GM21737 (cell line): ENCODE measurements around the gene PRUNE2.
"Not testable (repeated sequence)": the region's sequence is repeated elsewhere in the genome, so short reads cannot be mapped to it uniquely, and the experiment has no call there.

Experiments
- ATAC-seq: cut with Tn5 transposase; IDR thresholded peaks from one replicate; pipeline ENCODE4 v1.9.1; 2021; ENCODE audit warnings: mild to moderate bottlenecking, moderate library complexity; ENCODE audit not compliant: unreplicated experiment

PRUNE2 gene

DNA sequence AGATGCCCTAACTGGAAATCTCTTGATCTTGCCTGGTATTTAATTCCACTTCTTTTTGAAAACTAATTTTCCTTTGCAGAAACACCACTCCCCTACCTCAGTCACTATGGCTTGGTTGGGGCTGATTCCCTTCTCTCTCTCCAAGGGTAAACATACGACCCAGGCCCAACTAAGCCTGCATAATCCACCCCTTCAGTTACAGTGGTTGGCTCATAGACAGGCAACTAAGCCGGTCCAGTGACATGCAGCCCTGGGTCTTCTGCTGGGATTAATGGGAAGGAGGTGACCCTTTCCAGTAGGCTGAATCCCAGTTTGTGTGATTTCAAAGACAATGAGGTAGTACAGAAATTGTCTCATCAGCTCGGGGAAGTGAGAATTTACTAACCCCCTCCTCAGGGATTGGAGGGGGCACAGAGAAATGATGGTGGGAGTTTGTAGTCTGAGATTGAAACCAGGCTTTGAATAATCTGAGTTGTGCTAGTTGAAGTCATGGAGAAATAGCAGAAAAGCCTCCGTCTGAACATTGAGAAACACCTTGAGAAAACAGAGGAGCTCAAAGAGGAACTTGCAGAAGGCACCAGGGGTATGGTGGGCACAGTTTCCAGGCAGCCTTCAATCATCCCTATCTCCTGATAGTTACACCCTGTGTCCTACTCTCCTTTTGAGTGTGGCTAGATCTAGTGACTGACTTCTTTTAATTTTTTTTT is 298.0 kb downstream of the PRUNE2 start:
- ATAC-seq: no peak

DNA sequence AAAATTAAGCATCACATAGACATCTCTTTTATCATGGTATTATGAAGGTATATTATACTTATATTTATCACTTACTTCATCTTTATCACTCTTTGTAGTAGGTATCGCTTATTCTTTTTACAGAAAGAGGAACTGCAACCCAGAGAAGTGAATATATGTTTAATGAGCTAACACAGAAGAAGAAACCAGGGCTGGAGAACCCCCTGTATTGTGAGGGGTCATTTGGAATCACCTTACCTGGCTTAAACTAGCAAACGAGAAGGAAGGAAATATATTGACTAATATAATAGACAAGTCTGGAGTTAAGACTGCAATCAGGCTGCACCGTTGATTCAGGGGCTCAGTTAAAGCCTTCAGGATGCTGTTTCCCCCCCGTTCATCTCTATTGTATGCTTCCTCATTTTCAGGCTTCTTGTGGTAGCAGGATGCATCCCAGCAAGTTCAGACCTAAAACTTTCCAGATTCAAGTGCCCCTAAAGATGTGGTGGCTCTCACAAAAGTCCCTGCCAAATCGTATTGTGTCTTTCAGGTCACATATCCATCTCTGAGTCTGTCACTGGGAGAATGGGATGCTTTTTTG is 300.5 kb downstream of the PRUNE2 start:
- peak; percentile 76 for ATAC-seq

DNA sequence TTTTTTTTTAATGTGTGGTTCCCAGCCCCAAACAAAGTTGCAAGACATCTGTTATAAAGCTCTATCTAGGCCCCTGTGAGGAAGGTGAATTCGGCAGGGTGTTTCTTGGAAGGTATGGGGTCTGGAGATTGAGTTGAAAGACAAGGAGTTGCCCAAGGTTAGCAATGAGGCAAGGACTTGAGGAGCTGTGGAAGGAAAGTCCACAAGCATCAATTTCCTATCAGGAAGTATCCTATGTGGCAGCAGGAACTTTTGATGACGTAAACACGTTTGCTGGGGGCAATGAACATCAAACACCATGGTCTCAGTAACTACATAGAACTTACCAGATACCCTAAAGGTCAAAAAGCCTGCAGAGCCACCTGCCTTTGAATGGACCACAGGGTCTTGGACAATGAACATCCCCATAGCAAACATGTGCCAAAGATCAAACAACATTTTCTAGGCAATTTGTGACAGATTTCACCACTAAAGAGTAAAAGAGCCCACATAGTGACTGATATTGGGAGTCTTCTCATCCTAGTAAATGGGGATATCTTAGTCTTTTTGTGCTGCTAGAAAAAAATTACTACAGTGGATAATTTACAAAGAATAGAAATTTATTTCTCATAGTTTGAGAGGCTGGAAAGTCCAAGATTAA is 301.9 kb downstream of the PRUNE2 start:
- ATAC-seq: no peak

DNA sequence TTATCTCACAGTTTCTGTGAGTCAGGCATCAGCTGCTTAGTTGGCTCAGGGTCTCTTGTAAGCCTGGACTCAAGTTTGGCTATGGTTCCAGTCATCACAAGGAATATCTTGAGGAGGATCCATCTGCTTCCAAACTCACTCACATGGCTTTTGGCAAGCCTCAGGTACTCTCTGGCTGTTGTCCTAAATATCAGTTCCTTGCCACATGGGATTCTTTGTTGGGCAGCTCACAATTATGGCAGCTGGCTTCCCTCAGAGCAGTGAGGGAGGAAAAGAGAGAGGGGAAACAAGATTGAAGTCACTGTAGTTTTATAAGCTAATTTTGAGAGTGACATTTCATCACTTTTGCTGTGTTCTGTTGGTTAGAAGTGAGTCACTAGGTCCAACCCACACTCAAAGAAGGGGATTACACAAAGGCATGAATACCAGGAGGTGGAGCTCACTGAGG is 302.4 kb downstream of the PRUNE2 start:
- no peak for ATAC-seq

DNA sequence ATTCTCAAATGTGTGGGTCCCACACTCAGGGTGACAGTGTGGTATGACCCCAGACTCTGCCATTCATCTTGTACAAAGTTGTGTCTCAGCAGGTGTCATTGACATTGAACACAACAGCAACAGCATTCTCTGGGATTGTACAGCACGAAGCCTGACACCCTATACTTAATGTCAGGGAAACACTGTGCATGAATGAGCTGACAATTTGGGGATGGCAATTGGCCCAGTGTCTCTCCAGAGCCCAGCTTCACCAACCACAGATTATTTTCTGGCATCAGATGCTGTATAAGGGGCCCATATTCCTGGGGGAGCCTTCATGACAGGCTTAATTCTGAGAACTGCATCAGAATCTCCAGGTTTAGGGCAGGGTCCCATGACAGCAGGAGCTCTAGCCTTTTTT is 303.7 kb downstream of the PRUNE2 start:
- ATAC-seq: no peak

DNA sequence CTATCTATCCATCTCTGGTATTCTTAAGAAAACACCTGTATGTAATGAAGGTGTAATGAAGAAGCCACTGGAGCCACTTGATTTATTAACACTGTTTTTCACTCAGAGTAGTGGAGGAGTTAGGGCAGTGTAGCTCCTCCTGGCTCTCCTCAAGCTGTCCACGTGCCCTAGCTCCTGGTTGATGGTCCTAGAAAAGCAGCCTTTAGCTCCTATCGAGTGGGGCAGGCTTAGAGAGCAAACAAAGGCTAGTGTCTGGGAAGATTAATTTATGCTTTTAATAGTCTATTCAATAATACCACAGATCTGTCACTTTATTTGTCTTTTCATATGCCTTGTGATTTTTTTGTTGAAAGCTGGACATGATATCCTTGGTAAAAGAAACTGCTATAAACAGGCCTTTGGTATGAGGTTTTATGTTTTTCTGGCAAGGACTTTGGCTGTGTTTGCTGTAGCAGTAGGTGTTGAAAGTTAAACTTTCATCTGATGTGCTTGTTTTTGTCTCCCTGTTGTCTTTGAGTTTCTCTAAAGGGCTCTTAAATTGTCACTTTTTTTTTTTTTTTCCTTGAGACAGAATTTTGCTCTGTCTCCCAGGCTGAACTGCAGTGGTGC is 305.8 kb downstream of the PRUNE2 start:
- no peak for ATAC-seq

DNA sequence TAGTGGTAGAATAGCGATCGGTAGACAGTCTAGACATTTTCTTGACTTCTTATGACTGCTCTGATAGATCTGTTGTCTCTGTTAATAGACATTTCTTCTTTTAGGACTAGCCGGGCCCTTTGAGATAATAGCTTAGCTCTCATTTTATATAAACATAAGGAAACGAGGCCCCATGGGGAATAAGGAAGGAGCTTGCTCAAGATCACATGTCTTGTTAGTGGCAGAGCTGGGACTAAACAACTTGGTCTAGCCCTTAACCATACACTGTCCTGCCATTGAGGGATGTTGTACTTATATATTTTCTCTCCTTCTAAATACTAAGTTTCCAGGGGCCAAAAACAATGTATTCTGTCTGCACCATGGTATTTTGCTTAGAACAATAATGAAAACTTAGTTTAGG is 306.9 kb downstream of the PRUNE2 start:
- ATAC-seq: no peak

DNA sequence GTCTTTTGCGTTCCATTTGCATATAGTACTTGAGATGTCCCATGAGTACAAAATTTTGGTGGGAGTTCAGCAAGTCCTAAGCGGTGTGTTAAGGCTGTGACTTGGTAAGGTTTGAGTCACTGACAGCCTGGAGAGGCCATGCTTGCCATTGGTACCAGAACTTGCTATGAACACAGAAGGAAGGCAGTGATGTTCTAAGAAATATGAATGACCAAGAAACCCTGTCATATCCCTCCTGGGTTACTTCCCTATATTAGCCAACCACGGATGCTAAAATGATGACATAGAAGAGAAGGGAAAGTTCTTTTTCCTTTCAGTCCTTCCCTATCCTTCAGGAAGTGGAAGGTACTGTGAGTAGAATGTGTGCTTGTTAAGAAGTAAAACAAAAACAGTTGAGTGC is 310.3 kb downstream of the PRUNE2 start:
- no peak for ATAC-seq

DNA sequence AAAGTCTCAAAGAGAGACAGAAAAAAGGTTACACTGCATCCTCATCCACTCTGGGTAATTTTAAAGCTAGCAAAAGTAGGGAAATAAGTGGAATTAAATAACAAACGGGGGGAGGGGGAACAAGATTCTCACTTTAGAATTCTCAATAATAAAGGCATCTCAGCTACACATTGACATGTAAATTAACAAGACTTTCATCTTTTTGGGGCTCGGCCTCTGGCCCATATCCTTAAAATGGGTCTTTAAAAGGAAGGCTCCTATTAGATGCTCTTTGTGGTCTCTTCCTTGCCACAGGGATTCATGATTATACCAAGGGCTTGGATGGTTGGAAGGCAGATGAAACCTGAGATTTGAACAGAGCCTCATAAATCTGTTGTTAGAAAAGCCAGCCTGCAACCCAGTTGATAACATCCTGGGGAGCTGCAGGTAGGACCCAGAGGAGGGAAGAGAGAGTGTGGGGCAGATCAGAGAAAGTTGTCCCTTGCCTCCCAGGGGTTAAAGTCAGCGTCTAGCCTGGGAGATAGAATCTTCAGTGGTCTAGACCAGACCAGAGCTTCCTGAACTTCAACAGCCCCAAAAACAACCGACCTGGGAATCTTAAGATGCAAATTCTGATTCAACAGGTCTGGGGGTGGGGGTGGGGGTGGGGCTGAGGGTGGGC is 311.0 kb downstream of the PRUNE2 start:
- no peak for ATAC-seq

DNA sequence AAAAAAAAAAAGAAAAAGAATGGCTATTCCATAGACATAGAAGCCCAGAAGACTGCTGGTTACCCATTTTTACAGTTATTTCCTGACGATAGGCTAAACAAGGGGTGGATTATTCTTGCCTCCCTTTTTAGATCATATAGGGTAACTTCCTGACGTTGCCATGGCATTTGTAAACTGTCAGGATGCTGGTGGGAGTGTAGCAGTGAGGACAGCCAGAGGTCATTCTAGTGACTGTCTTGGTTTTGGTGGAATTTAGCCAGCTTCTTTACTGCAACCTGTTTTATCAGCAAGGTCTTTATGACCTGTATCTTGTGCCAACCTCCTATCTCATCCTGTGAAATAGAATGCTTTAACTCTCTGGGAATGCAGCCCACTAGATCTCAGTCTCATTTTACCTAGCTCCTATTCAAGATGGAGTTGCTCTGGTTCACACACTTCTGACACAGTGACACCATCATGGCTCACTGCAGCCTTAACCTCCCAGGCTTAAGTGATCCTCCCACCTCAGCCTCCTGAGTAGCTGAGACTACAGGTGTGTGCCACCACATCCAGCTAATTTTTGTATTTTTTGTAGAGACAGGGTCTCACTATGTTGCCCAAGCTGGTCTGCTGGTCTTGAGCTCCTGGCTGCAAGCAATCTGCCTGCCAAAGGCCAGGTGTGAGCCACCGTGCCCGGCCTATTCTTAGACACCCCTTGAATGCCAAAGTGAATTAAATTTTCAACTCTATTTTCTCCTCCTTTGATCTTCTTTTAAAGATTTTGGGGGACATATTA is 311.8 kb downstream of the PRUNE2 start:
- not testable (repeated sequence) for ATAC-seq

DNA sequence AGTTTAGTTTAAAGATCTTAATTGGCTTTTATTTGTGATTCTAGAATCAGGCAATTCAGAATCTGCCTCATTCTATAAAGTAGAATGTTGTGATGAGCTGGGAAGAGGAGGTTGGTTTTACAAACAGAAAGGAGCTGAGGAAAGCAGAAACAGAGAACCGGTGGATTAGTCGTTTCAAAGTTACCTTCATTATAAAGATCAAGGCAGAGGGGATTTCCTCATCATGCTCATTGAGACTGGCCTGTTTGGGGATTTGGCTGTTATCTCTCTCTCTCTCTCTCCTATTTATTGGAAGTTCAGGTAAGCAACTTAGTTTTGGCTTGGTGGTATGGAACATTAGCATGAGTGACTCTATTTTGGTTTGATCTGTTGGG is 313.0 kb downstream of the PRUNE2 start:
- ATAC-seq: no peak

DNA sequence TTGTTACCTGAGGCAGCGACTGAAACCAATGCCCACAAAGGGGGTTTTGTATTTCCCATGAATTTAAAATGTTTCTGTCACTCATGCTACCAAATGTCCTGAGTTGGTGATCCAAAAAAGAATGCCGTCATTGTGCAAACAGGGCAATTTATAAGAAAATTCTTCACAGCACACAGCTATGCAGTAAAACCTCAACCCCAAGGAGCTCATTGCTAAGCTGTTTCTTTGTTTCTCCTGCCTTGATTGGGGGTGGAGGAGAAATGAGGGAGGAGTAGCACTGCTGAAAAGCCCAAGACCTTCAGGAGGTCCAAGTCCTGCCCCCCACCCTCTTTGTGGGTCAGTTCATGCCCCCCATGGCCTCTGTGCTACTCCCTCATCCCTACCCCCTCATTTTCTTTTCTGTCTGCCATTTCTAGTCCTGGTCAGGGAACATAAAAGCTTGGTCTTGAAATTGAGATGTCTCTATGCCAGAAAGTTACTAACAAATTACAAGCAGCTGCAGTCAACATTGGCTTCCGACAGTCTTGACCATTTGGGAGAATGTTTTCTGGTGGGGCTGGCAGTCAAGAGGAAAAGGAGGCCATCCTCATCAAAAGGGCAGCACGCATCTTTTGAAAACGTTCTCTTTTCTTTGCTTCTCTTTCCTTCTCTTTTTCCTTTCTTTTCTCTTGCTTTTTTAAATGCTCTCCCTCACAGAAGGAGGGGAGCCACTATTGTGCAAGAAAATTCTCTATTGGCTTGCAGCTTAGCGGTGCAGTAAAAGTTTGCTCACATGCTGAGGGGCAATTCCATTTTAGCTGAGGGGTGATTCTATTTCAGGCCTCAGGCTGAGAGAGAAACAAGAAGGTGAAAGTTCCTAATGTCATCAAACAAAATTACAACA is 313.6 kb downstream of the PRUNE2 start:
- no peak for ATAC-seq

DNA sequence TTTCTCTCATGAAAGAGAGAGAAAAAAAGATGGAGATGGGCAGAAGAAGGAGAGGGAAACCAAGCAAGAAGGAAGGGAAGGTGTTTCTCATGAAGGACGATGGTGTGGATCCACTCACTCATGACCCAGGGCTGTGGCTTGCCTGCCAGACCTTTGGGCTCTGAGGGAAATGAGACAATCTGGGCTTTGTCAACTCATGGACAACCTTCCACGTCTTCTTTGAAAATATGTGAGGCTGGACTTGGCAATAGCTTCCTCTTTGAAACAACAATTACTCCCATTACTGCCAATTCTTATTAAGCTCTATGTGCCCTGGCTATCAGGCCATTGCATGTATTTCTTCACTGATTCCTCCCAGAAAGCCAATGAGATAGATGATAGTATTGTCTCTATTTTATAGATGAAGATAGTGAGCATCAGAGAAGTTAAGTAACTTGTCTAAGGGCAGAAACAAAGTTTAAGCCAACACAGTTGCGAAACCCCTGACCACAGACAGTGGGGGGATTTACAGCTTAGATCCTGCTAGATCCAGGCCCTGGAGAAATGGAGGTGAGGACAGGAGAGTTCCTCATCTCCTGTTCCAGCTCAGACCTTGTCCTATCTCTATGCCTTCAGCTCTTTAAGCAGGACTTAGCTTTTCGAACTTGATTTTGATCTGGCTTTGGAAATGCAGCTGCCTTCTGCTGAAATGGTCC is 314.5 kb downstream of the PRUNE2 start:
- ATAC-seq: no peak

DNA sequence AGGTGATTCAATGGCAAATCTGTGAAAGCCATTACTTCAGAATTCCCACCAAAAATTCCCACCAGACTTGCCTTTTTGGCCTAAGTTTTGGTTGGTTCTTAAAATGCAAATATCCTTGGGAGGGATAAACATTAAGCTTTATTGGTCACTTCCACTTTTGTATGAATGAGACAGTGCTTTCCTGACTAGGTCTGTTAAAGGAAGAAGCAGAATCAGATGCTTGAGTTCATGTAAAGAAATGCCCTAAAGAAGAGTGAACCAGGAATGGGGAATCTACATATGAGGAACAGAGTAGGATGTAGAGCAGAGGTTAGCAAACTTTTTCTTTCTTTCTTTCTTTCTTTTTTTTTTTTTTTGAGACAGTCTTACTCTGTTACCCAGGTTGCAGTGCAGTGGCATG is 317.6 kb downstream of the PRUNE2 start:
- no peak for ATAC-seq

DNA sequence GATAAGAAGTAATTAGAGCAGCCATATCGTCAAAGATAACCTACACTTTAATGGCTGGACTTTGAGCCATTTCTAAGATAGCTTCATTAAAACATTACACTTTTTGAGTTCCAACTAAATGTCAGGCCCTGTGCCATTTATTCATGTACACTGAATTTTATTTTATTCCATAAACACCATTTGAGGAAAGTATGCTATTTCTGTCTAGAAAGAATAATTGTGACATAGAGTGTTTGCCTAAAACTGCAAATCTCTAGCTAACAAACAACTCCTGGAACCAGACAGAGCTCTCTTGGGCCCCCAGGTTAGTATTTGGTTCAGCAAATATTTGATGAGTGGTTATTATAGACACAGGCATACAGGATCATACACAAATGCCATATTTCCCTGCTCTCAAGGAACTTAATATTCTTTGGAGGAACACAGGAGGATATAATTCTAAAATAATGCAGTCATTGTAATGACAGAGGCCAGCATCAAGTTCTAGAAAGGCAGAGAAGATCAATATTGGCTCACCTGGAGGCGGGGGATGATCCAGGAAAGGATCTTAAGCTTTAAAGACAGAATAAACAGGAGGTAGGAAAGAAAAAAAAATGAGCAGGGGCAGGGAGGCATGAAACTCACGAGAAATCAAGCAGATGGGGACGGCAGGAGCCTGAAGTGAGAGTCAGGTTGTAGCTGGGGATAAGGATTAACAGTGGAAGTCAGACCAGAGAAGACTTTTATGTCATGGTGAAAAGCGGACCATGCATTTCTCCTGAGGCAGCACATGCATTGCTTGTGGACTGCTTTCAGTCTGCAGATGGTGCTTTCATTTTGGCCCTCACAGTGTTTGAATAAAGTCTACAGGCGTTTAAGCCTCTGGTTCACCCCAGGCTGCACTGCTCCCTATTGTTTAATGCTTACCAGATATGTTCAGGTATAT is 319.3 kb downstream of the PRUNE2 start:
- no peak for ATAC-seq

DNA sequence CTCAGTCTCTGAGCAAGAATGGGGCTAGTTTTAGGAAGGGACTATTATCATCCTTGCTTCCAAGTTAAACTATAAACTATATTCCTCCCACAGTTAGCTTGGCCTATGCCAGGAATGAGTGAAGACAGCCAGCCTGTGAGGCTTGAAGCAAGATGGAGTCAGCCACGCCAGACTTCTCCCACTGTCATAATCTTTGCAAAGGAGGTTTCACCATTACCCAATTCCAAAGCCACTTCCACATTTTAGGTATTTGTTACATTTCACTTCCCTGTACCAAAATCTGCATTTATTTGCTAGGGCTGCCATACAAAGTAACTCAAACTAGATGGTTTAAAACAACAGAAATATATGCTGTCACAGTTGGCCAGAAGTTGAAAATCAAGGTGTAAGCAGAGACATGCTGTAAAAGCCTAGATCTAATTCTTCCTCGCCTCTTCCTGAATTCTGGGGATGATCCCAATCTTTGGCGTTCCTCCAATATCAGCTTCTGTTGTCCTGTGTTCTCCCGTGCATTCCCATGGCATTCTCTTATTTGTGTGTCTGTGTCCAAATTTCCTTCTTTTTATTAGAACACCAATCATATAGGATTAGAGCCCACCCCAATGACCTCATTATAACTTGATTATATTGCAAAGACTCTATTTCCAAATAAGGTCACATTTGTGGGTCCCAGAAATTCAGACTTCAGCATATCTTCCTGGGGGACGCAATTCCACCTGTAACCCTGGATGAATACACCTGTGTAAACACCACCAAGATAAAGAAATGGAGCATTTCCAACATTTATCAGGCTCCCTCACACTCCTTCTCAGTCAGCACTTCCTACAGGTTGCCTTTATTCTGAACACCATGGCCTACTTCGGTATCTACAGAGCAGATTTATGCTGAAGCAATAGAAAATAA is 320.2 kb downstream of the PRUNE2 start:
- ATAC-seq: no peak

DNA sequence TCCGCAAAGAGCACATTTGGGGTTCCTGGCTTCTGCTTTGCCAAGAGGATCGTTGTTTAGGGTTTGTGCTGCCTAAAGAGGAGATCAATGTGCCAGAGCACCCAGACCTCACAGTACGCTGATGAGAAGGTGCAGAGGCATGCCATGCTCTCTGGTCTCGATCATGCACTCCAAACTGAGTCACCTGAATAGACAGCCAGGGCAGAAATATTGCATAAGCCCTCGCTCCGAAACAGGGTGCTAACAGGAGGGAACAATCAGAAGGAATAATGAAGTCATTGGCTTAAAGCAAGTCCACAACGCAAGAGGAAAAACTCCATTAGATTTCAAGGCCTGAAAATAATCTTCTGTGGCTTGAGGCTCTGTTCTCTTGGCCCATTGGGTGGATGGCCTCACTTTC is 322.7 kb downstream of the PRUNE2 start:
- no peak for ATAC-seq
